Endothelial cell of umbilical vein (primary cell): ENCODE measurements around the gene GPLD1. TPM values are rescaled to one million over a fixed set of nuclear protein-coding genes. Genes with fewer than 3 reads are reported as not detected.

Experiments
- BruUV-seq: library from RNA; stranded (reverse); fragments of 400-500 nt; replicated peaks from 2 replicates; lab custom pipeline; 2021; lab: Mats Ljungman, UMichigan
- CTCF ChIA-PET: fragments of 300-600, 350-600 bp; sonication (Branson Sonifier 250); formaldehyde crosslinking; loops from one replicate; lab custom pipeline; 2021; ENCODE audit warnings: antibody characterized with exemption, inconsistent platforms; lab: Charles Lee
- POLR2A ChIA-PET: fragments of 300-600, 350-600 bp; sonication (Branson Sonifier 250); formaldehyde crosslinking; loops from one replicate; lab custom pipeline; 2021; ENCODE audit warnings: antibody characterized with exemption, inconsistent platforms; lab: Charles Lee
- DNase-seq: peaks from one replicate; pipeline ENCODE4 v3.0.0-alpha.2; 2011; ENCODE audit warnings: low read depth, low spot score
- FAIRE-seq: peaks from 2 replicates; lab custom pipeline; 2011; peaks lifted over from hg19 to GRCh38; lab: Jason Lieb, UNC
- H2AFZ ChIP-seq: 2 replicates; pipeline ENCODE4 v1.6.0; 2012; ENCODE audit warnings: low read depth, low read length, control low read depth, inconsistent platforms
- H3K27ac ChIP-seq: 2 replicates; pipeline ENCODE4 v1.5.1; 2011; ENCODE audit warnings: low read depth, mild to moderate bottlenecking, control low read depth, low read length, moderate library complexity; ENCODE audit not compliant: insufficient read depth
- H3K27me3 ChIP-seq, 2 experiments: 2 replicates each; pipeline versions ENCODE4 v1.6.0 to v1.6.1; 2011; ENCODE audit warnings: low read length in 2 of 2, mixed read lengths in 1 of 2; ENCODE audit not compliant: control insufficient read depth in 2 of 2, insufficient read depth in 2 of 2
- H3K36me3 ChIP-seq, 2 experiments: 2 replicates in 1 of 2; 3 replicates in 1 of 2; pipeline ENCODE4 v1.5.1; 2011; ENCODE audit warnings: low read length in 2 of 2, mild to moderate bottlenecking in 1 of 2, moderate library complexity in 1 of 2; ENCODE audit not compliant: control insufficient read depth in 2 of 2, insufficient read depth in 2 of 2; ENCODE audit errors: extremely low read depth in 1 of 2
- H3K4me1 ChIP-seq: 3 replicates; pipeline ENCODE4 v1.5.1; 2011; ENCODE audit warnings: mild to moderate bottlenecking, low read length; ENCODE audit not compliant: control insufficient read depth, insufficient read depth; ENCODE audit errors: extremely low read depth
- H3K4me2 ChIP-seq: 2 replicates; pipeline ENCODE4 v1.6.1; 2011; ENCODE audit warnings: low read length, control low read depth, mixed read lengths; ENCODE audit not compliant: insufficient read depth
- H3K4me3 ChIP-seq, 3 experiments: fragments of 200-600 bp in 1 of 3; sonication (generic), shearing (Covaris generic) in 1 of 3; replicated peaks in 1 of 3; 2 replicates each; pipeline ENCODE4 v1.5.1; 2011 to 2016; ENCODE audit warnings: control low read depth in 3 of 3, low read length in 3 of 3, mild to moderate bottlenecking in 2 of 3, inconsistent platforms in 1 of 3, low read depth in 1 of 3, moderate library complexity in 1 of 3; ENCODE audit not compliant: insufficient read depth in 1 of 3
- H3K79me2 ChIP-seq: 2 replicates; pipeline ENCODE4 v1.6.0; 2012; ENCODE audit warnings: low read length, inconsistent platforms; ENCODE audit not compliant: control insufficient read depth, insufficient read depth
- H3K9ac ChIP-seq: replicated peaks from 2 replicates; pipeline ENCODE3; 2011; ENCODE audit warnings: low read length, control low read depth; ENCODE audit not compliant: insufficient read depth; ENCODE audit errors: extremely low read depth
- H3K9me1 ChIP-seq: replicated peaks from 3 replicates; pipeline ENCODE4 v1.6.0; 2011; ENCODE audit warnings: mild to moderate bottlenecking, low read length; ENCODE audit not compliant: control insufficient read depth, insufficient read depth; ENCODE audit errors: extremely low read depth
- H3K9me3 ChIP-seq: replicated peaks from 2 replicates; pipeline ENCODE4 v1.5.1; 2012; ENCODE audit warnings: low read length, inconsistent platforms; ENCODE audit not compliant: control insufficient read depth, insufficient read depth
- H4K20me1 ChIP-seq: replicated peaks from 2 replicates; pipeline ENCODE3; 2011; ENCODE audit warnings: mild to moderate bottlenecking, low read length; ENCODE audit not compliant: control insufficient read depth, insufficient read depth; ENCODE audit errors: extremely low read depth
- CTCF ChIP-seq, 2 donors: IDR thresholded peaks; 1 replicate in 1 of 2; 2 replicates in 1 of 2; pipeline ENCODE4 v1.5.1; 2011; ENCODE audit warnings: low read length in 2 of 2, mild to moderate bottlenecking in 2 of 2, moderate library complexity in 2 of 2, control low read depth in 1 of 2, inconsistent platforms in 1 of 2, low read depth in 1 of 2; ENCODE audit not compliant: insufficient read depth in 1 of 2; ENCODE audit errors: extremely low read depth in 1 of 2
- EZH2 ChIP-seq: IDR thresholded peaks from 2 replicates; pipeline ENCODE4 v1.6.1; 2012; ENCODE audit warnings: borderline replicate concordance, low read depth, mild to moderate bottlenecking, moderate library complexity, low read length, inconsistent platforms; ENCODE audit not compliant: severe bottlenecking
- FOS ChIP-seq: IDR thresholded peaks from 2 replicates; pipeline ENCODE4 v1.6.1; 2011; ENCODE audit warnings: mild to moderate bottlenecking, low read length, moderate library complexity, borderline replicate concordance; ENCODE audit not compliant: insufficient read depth
- GATA2 ChIP-seq: IDR thresholded peaks from 2 replicates; pipeline ENCODE4 v1.7.0; 2011; ENCODE audit warnings: low read depth, mild to moderate bottlenecking, moderate library complexity, mixed read lengths, low read length; ENCODE audit not compliant: insufficient read length, insufficient read depth
- JUN ChIP-seq: IDR thresholded peaks from 2 replicates; pipeline ENCODE4 v1.6.1; 2011; ENCODE audit warnings: borderline replicate concordance, low read depth; ENCODE audit not compliant: insufficient read length, insufficient read depth
- MAX ChIP-seq: IDR thresholded peaks from 2 replicates; pipeline ENCODE4 v1.6.1; 2011; ENCODE audit not compliant: insufficient read depth, insufficient read length
- MYC ChIP-seq: IDR thresholded peaks from one replicate; pipeline ENCODE4 v1.6.1; 2011; ENCODE audit warnings: mild to moderate bottlenecking, low read depth, low read length
- POLR2A ChIP-seq: IDR thresholded peaks from 2 replicates; pipeline ENCODE4 v1.6.1; 2012; ENCODE audit warnings: low read depth, mild to moderate bottlenecking, control low read depth, low read length
- POLR2AphosphoS5 ChIP-seq: IDR thresholded peaks from 2 replicates; pipeline ENCODE4 v1.6.1; 2012; ENCODE audit warnings: low read depth, mild to moderate bottlenecking, control low read depth, low read length, moderate library complexity; ENCODE audit not compliant: insufficient read depth
- dilution Hi-C: fragments of 300-500 bp; cut with MboI; formaldehyde crosslinking; loops from one replicate; pipeline ENCODE4 v1.15.0; 2019; ENCODE audit warnings: low sequenced_read_pairs; ENCODE audit not compliant: extremely low pct_ligation_motif_present
- intact Hi-C: fragments of 100-400 bp; cut with micrococcal nuclease; formaldehyde crosslinking; loops from one replicate; pipeline ENCODE4 v1.10.0; 2022
- polyA plus RNA-seq, 4 experiments: library from polyadenylated mRNA; depleted of rRNA in 3 of 4; stranded (reverse) in 3 of 4; unstranded in 1 of 4; fragments of >200 nt; gene quantifications; 2 replicates each; pipeline versions ENCODE4 v1.2.1 to v1.2.3, GENCODE V29; 2011 to 2012; ENCODE audit warnings: missing spikeins in 1 of 4
- total RNA-seq: library from RNA; stranded (reverse); gene quantifications from 2 replicates; pipeline ENCODE4 v1.2.3, GENCODE V29; 2021

Gene GPLD1
- total and polyA plus RNA-seq, 2 donors (not counting 3 experiments of a cell fraction or from before 2014, with no cell fraction given), result 0.03 to 0.53 TPM

GRCh38 chr6:24492475-24492874, 3.1 kb upstream of the GPLD1 start:
- DNase-seq (peak; percentile 6), FAIRE-seq (no peak)
- no peak overlapping the region for H3K27ac ChIP-seq
- H3K4me1 ChIP-seq, result peaks cover 4% of the 10 kb centered on the region
- BruUV-seq, result no TSS peak
- no peak overlapping the region for H2AFZ ChIP-seq
- H3K4me2 ChIP-seq, result no peak overlapping the region
- ChIA-PET POLR2A (no interaction called here), CTCF (no interaction called here)
- intact Hi-C loops, result no loop called here
- no peak overlapping the region for H3K9ac ChIP-seq
- H3K9me1 ChIP-seq, result no peaks in the 10 kb centered on the region
- no peaks in the 10 kb centered on the region for H4K20me1 ChIP-seq
- no peaks in the 10 kb centered on the region for H3K9me3 ChIP-seq
- TF ChIP-seq CTCF (IDR thresholded peaks at IDR 0.05; ENCODE audit: extremely low read depth in 1 of 2, insufficient read depth in 1 of 2, low read depth in 1 of 2, low read length in 2 of 2), result peak in 1 of 2 donors; percentile 42
- no peak for TF ChIP-seq EZH2
- no peaks in the 10 kb centered on the region for H3K79me2 ChIP-seq
- H3K27me3 ChIP-seq, result peaks cover 2 to 9% of the 10 kb centered on the region in 2 experiments
- no peaks in the 10 kb centered on the region for H3K36me3 ChIP-seq
- dilution Hi-C loops, result no loop called here
- no peak overlapping the region for H3K4me3 ChIP-seq

GRCh38 chr6:24490948-24491347, 1.6 kb upstream of the GPLD1 start:
- Histone ChIP-seq H3K9ac (no peak overlapping the region), H3K4me3 (no peak overlapping the region), H3K9me3 (no peaks in the 10 kb centered on the region), H3K36me3 (no peaks in the 10 kb centered on the region), H3K79me2 (no peaks in the 10 kb centered on the region), H3K27me3 (peaks cover 0 to 4% of the 10 kb centered on the region in 2 experiments), H3K4me1 (peaks cover 4% of the 10 kb centered on the region), H4K20me1 (no peaks in the 10 kb centered on the region), H3K27ac (no peak overlapping the region), H3K4me2 (no peak overlapping the region), H2AFZ (no peak overlapping the region), H3K9me1 (no peaks in the 10 kb centered on the region)
- TF ChIP-seq GATA2, result no peak
- no peak for TF ChIP-seq POLR2AphosphoS5
- no peak for TF ChIP-seq FOS
- no peak for TF ChIP-seq MYC
- no peak for TF ChIP-seq CTCF (IDR thresholded peaks at IDR 0.05; ENCODE audit: extremely low read depth in 1 of 2, insufficient read depth in 1 of 2, low read depth in 1 of 2, low read length in 2 of 2)
- TF ChIP-seq EZH2, result no peak
- TF ChIP-seq POLR2A, result no peak
- no peak for TF ChIP-seq JUN
- TF ChIP-seq MAX, result no peak
- dilution Hi-C loops, result no loop called here
- CTCF ChIA-PET, result no interaction called here
- no peak for DNase-seq
- no TSS peak for BruUV-seq
- no peak for FAIRE-seq
- intact Hi-C loops, result no loop called here
- POLR2A ChIA-PET, result no interaction called here
